Measurements from ENCODE around the gene CSNK1E.
"Not testable (repeated sequence)": the region's sequence is repeated elsewhere in the genome, so short reads cannot be mapped to it uniquely, and the experiment has no call there.

Gene CSNK1E

GRCh38 chr22:38339893-38340292, 22.7 kb upstream of the CSNK1E start:
- not testable (repeated sequence) for H4K8ac ChIP-seq (ENCODE audit: low read depth, low read length); H4K91ac ChIP-seq (ENCODE audit: low read depth, low read length); H3K79me1 ChIP-seq (ENCODE audit: low read length); H4K12ac ChIP-seq (ENCODE audit: low read depth, low read length); DNase-seq; H2AFZ ChIP-seq (ENCODE audit: insufficient read depth, low read length, poor library complexity); H3K14ac ChIP-seq (ENCODE audit: low read length); H3K36me3 ChIP-seq (ENCODE audit: control insufficient read depth in 1 of 2, insufficient read depth in 2 of 2, low read length in 2 of 2); H2BK12ac ChIP-seq (ENCODE audit: low read length); H3K18ac ChIP-seq (ENCODE audit: low read length); H3K4me3 ChIP-seq (ENCODE audit: low read depth, low read length); H2AK5ac ChIP-seq (ENCODE audit: low read length); H3K79me2 ChIP-seq (ENCODE audit: control insufficient read depth, insufficient read depth, low read length, poor library complexity); H3K4me2 ChIP-seq (ENCODE audit: low read length); H3K23ac ChIP-seq (ENCODE audit: low read length); H3K27ac ChIP-seq (ENCODE audit: low read depth, low read length); H3K4ac ChIP-seq (ENCODE audit: low read depth, low read length); H3K9me3 ChIP-seq (ENCODE audit: insufficient read depth, low read depth, low read length); H2BK5ac ChIP-seq (ENCODE audit: low read depth, low read length, poor library complexity); H3K27me3 ChIP-seq (ENCODE audit: insufficient read depth, low read length); H3K9ac ChIP-seq (ENCODE audit: low read length); H2BK120ac ChIP-seq (ENCODE audit: insufficient read depth, low read length, poor library complexity)
- WGBS (ENCODE audit: extremely low coverage, insufficient coverage, insufficient read length): no CpG with 5 or more reads among the region's 6 CpGs
- peaks cover 10 to 20% of the 10 kb centered on the region in 2 experiments for H3K4me1 ChIP-seq (ENCODE audit: control insufficient read depth in 1 of 2, insufficient read depth in 2 of 2, low read length in 2 of 2)

- H4K91ac ChIP-seq (ENCODE audit: low read depth, low read length): no peak overlapping the region
- H3K14ac ChIP-seq (ENCODE audit: low read length): no peak overlapping the region
- H3K27ac ChIP-seq (ENCODE audit: low read depth, low read length): no peak overlapping the region
- H3K9me3 ChIP-seq (ENCODE audit: insufficient read depth, low read depth, low read length): no peaks in the 10 kb centered on the region
- peak overlapping the region; percentile 64 for H3K9ac ChIP-seq (ENCODE audit: low read length)
- no peak for DNase-seq
- H3K4ac ChIP-seq (ENCODE audit: low read depth, low read length): no peak overlapping the region
- H2BK120ac ChIP-seq (ENCODE audit: insufficient read depth, low read length, poor library complexity): no peak overlapping the region
- no peak overlapping the region for H2BK5ac ChIP-seq (ENCODE audit: low read depth, low read length, poor library complexity)
- H3K79me2 ChIP-seq (ENCODE audit: control insufficient read depth, insufficient read depth, low read length, poor library complexity): peaks cover 1% of the 10 kb centered on the region
- no peak overlapping the region for H3K4me3 ChIP-seq (ENCODE audit: low read depth, low read length)
- no peaks in the 10 kb centered on the region for H3K27me3 ChIP-seq (ENCODE audit: insufficient read depth, low read length)
- H4K12ac ChIP-seq (ENCODE audit: low read depth, low read length): no peak overlapping the region
- H3K4me2 ChIP-seq (ENCODE audit: low read length): no peak overlapping the region
- no peak overlapping the region for H3K23ac ChIP-seq (ENCODE audit: low read length)
- peaks cover 10 to 20% of the 10 kb centered on the region in 2 experiments for H3K4me1 ChIP-seq (ENCODE audit: control insufficient read depth in 1 of 2, insufficient read depth in 2 of 2, low read length in 2 of 2)
- H3K79me1 ChIP-seq (ENCODE audit: low read length): peaks cover 8% of the 10 kb centered on the region
- H3K36me3 ChIP-seq (ENCODE audit: control insufficient read depth in 1 of 2, insufficient read depth in 2 of 2, low read length in 2 of 2): no peaks in the 10 kb centered on the region
- H2AFZ ChIP-seq (ENCODE audit: insufficient read depth, low read length, poor library complexity): no peak overlapping the region
- whole genome bisulfite sequencing (ENCODE audit: extremely low coverage, insufficient coverage, insufficient read length): no CpG with 5 or more reads among the region's 4 CpGs
- no peak overlapping the region for H2BK12ac ChIP-seq (ENCODE audit: low read length)
- no peak overlapping the region for H2AK5ac ChIP-seq (ENCODE audit: low read length)
- H4K8ac ChIP-seq (ENCODE audit: low read depth, low read length): no peak overlapping the region
- H3K18ac ChIP-seq (ENCODE audit: low read length): no peak overlapping the region
Observed at GRCh38 chr22:38338772-38339379, 21.6 kb upstream of the CSNK1E start.

- Histone ChIP-seq H3K4me3 (ENCODE audit: low read depth, low read length) (no peak overlapping the region), H3K79me1 (ENCODE audit: low read length) (peaks cover 8% of the 10 kb centered on the region), H3K9ac (ENCODE audit: low read length) (no peak overlapping the region), H3K23ac (ENCODE audit: low read length) (no peak overlapping the region), H3K36me3 (ENCODE audit: control insufficient read depth in 1 of 2, insufficient read depth in 2 of 2, low read length in 2 of 2) (no peaks in the 10 kb centered on the region), H3K9me3 (ENCODE audit: insufficient read depth, low read depth, low read length) (no peaks in the 10 kb centered on the region), H3K27me3 (ENCODE audit: insufficient read depth, low read length) (no peaks in the 10 kb centered on the region), H3K4ac (ENCODE audit: low read depth, low read length) (no peak overlapping the region), H2AK5ac (ENCODE audit: low read length) (no peak overlapping the region), H3K18ac (ENCODE audit: low read length) (no peak overlapping the region), H3K14ac (ENCODE audit: low read length) (no peak overlapping the region), H4K12ac (ENCODE audit: low read depth, low read length) (no peak overlapping the region), H3K4me2 (ENCODE audit: low read length) (peak overlapping the region; percentile 96), H3K4me1 (ENCODE audit: control insufficient read depth in 1 of 2, insufficient read depth in 2 of 2, low read length in 2 of 2) (peaks cover 10 to 20% of the 10 kb centered on the region in 2 experiments), H4K8ac (ENCODE audit: low read depth, low read length) (peak overlapping the region; percentile 26), H2BK120ac (ENCODE audit: insufficient read depth, low read length, poor library complexity) (no peak overlapping the region), H2BK12ac (ENCODE audit: low read length) (no peak overlapping the region), H2AFZ (ENCODE audit: insufficient read depth, low read length, poor library complexity) (no peak overlapping the region), H3K27ac (ENCODE audit: low read depth, low read length) (peak overlapping the region; percentile 22), H4K91ac (ENCODE audit: low read depth, low read length) (no peak overlapping the region), H2BK5ac (ENCODE audit: low read depth, low read length, poor library complexity) (no peak overlapping the region), H3K79me2 (ENCODE audit: control insufficient read depth, insufficient read depth, low read length, poor library complexity) (peaks cover 1% of the 10 kb centered on the region)
- WGBS (ENCODE audit: extremely low coverage, insufficient coverage, insufficient read length): no CpG with 5 or more reads among the region's 9 CpGs
- peak; percentile 96 to 100 for DNase-seq
Observed at GRCh38 chr22:38336699-38337098, 19.5 kb upstream of the CSNK1E start.

- no peak overlapping the region for H3K4me3 ChIP-seq (ENCODE audit: low read depth, low read length)
- H3K18ac ChIP-seq (ENCODE audit: low read length): no peak overlapping the region
- H2BK120ac ChIP-seq (ENCODE audit: insufficient read depth, low read length, poor library complexity): no peak overlapping the region
- no peak overlapping the region for H4K91ac ChIP-seq (ENCODE audit: low read depth, low read length)
- peak in 1 of 2 donors; percentile 50 for DNase-seq
- H3K23ac ChIP-seq (ENCODE audit: low read length): no peak overlapping the region
- no peak overlapping the region for H4K8ac ChIP-seq (ENCODE audit: low read depth, low read length)
- no peak overlapping the region for H3K14ac ChIP-seq (ENCODE audit: low read length)
- H3K27ac ChIP-seq (ENCODE audit: low read depth, low read length): no peak overlapping the region
- peaks cover 10 to 17% of the 10 kb centered on the region in 2 experiments for H3K4me1 ChIP-seq (ENCODE audit: control insufficient read depth in 1 of 2, insufficient read depth in 2 of 2, low read length in 2 of 2)
- no peak overlapping the region for H3K9ac ChIP-seq (ENCODE audit: low read length)
- H3K36me3 ChIP-seq (ENCODE audit: control insufficient read depth in 1 of 2, insufficient read depth in 2 of 2, low read length in 2 of 2): no peaks in the 10 kb centered on the region
- no peak overlapping the region for H2BK12ac ChIP-seq (ENCODE audit: low read length)
- H3K27me3 ChIP-seq (ENCODE audit: insufficient read depth, low read length): no peaks in the 10 kb centered on the region
- peaks cover 8% of the 10 kb centered on the region for H3K79me1 ChIP-seq (ENCODE audit: low read length)
- H3K4ac ChIP-seq (ENCODE audit: low read depth, low read length): no peak overlapping the region
- no peak overlapping the region for H4K12ac ChIP-seq (ENCODE audit: low read depth, low read length)
- H3K4me2 ChIP-seq (ENCODE audit: low read length): no peak overlapping the region
- H3K9me3 ChIP-seq (ENCODE audit: insufficient read depth, low read depth, low read length): no peaks in the 10 kb centered on the region
- WGBS (ENCODE audit: extremely low coverage, insufficient coverage, insufficient read length): no CpG with 5 or more reads among the region's 3 CpGs
- no peak overlapping the region for H2AFZ ChIP-seq (ENCODE audit: insufficient read depth, low read length, poor library complexity)
- H2AK5ac ChIP-seq (ENCODE audit: low read length): no peak overlapping the region
- no peak overlapping the region for H2BK5ac ChIP-seq (ENCODE audit: low read depth, low read length, poor library complexity)
- H3K79me2 ChIP-seq (ENCODE audit: control insufficient read depth, insufficient read depth, low read length, poor library complexity): peaks cover 1% of the 10 kb centered on the region
Observed at GRCh38 chr22:38335077-38335476, 17.8 kb upstream of the CSNK1E start.
